Subcutaneous abdominal adipose tissue (tissue), 5 donors: ENCODE measurements around the gene MAP2K5.

Source experiments
- H3K27ac ChIP-seq: one replicate; pipeline ENCODE4 v1.7.0; 2013; ENCODE audit warnings: low read depth, mild to moderate bottlenecking, inconsistent platforms, low read length, moderate library complexity
- H3K27me3 ChIP-seq, 5 donors: one replicate each; pipeline ENCODE4 v1.7.0; 2013; ENCODE audit warnings: low read length in 5 of 5, inconsistent platforms in 1 of 5; ENCODE audit not compliant: control insufficient read depth in 5 of 5, insufficient read depth in 4 of 5
- H3K36me3 ChIP-seq, 5 donors: one replicate each; pipeline ENCODE4 v1.7.0; 2013; ENCODE audit warnings: low read length in 5 of 5; ENCODE audit not compliant: control insufficient read depth in 5 of 5, insufficient read depth in 5 of 5
- H3K4me1 ChIP-seq, 5 donors: one replicate each; pipeline ENCODE4 v1.7.0; 2013; ENCODE audit warnings: low read length in 5 of 5, mild to moderate bottlenecking in 3 of 5, moderate library complexity in 1 of 5; ENCODE audit not compliant: control insufficient read depth in 5 of 5, insufficient read depth in 5 of 5
- H3K4me3 ChIP-seq, 5 donors: one replicate each; pipeline ENCODE4 v1.7.0; 2013; ENCODE audit warnings: low read length in 5 of 5, low read depth in 1 of 5
- H3K9ac ChIP-seq, 5 donors: one replicate each; pipeline ENCODE4 v1.7.0; 2013; ENCODE audit warnings: low read length in 5 of 5, mild to moderate bottlenecking in 4 of 5, moderate library complexity in 3 of 5
- H3K9me3 ChIP-seq, 5 donors: one replicate each; pipeline ENCODE4 v1.7.0; 2013; ENCODE audit warnings: low read length in 5 of 5; ENCODE audit not compliant: control insufficient read depth in 5 of 5
- donor health status: healthy.
- donor health status: healthy.
- donor health status: healthy.
- donor health status: healthy.
- donor health status: healthy.

Gene MAP2K5

GRCh38 chr15:67521029-67521782 lies 21.3 kb upstream of the MAP2K5 start, which contains the start of gene C15orf61:
TSS of gene C15orf61 (plus strand) at chr15:67521131. CDS start at chr15:67521249, 118 bp downstream.
- no peaks in the 10 kb centered on the region for H3K27me3 ChIP-seq
- peaks cover 0 to 3% (median 0%) of the 10 kb centered on the region in 5 donors for H3K36me3 ChIP-seq
- peak within 1 kb of the TSS; percentile 84 to 95 (median 93) for H3K9ac ChIP-seq
- H3K4me1 ChIP-seq: peaks cover 0 to 36% (median 28%) of the 10 kb centered on the region in 5 donors
- H3K9me3 ChIP-seq: no peaks in the 10 kb centered on the region
- H3K27ac ChIP-seq: peak within 1 kb of the TSS; percentile 99
- H3K4me3 ChIP-seq: peak within 1 kb of the TSS; percentile 83 to 98 (median 92)

GRCh38 chr15:67521783-67522568 lies 20.5 kb upstream of the MAP2K5 start:
- peaks cover 0 to 10% (median 0%) of the 10 kb centered on the region in 5 donors for H3K36me3 ChIP-seq
- no peaks in the 10 kb centered on the region for H3K27me3 ChIP-seq
- H3K4me1 ChIP-seq: peaks cover 0 to 36% (median 28%) of the 10 kb centered on the region in 5 donors
- H3K27ac ChIP-seq: peak overlapping the region; percentile 99
- H3K9me3 ChIP-seq: no peaks in the 10 kb centered on the region
- peak overlapping the region; percentile 84 to 95 (median 93) for H3K9ac ChIP-seq
- peak overlapping the region; percentile 76 to 98 (median 91) for H3K4me3 ChIP-seq

- Histone ChIP-seq H3K4me3 (peak overlapping the region in 1 of 5 donors; percentile 91), H3K9ac (peak overlapping the region in 2 of 5 donors; percentile 51 to 95), H3K27ac (peak overlapping the region; percentile 99), H3K9me3 (no peaks in the 10 kb centered on the region), H3K27me3 (no peaks in the 10 kb centered on the region), H3K36me3 (peaks cover 0 to 15% (median 6%) of the 10 kb centered on the region in 5 donors), H3K4me1 (peaks cover 0 to 36% (median 28%) of the 10 kb centered on the region in 5 donors)
Observed at GRCh38 chr15:67523330-67523729, 19.2 kb upstream of the MAP2K5 start.

- Histone ChIP-seq H3K9me3 (no peaks in the 10 kb centered on the region), H3K27me3 (no peaks in the 10 kb centered on the region)
Observed at GRCh38 chr15:67524235-67524634, 18.3 kb upstream of the MAP2K5 start.

GRCh38 chr15:67528513-67528912 lies 14.0 kb upstream of the MAP2K5 start:
- Histone ChIP-seq H3K9me3 (no peaks in the 10 kb centered on the region), H3K9ac (no peak overlapping the region), H3K4me1 (peaks cover 0 to 7% (median 0%) of the 10 kb centered on the region in 5 donors), H3K36me3 (peaks cover 0 to 15% (median 6%) of the 10 kb centered on the region in 5 donors), H3K27ac (no peak overlapping the region), H3K4me3 (no peak overlapping the region), H3K27me3 (no peaks in the 10 kb centered on the region)

More at GRCh38 chr15:67524235-67524634, 18.3 kb upstream of the MAP2K5 start:
- no peak overlapping the region for H3K4me3 ChIP-seq
- peaks cover 0 to 15% (median 6%) of the 10 kb centered on the region in 5 donors for H3K36me3 ChIP-seq
- peaks cover 0 to 36% (median 28%) of the 10 kb centered on the region in 5 donors for H3K4me1 ChIP-seq
- peak overlapping the region in 2 of 5 donors; percentile 25 to 66 for H3K9ac ChIP-seq
- H3K27ac ChIP-seq: no peak overlapping the region

GRCh38 chr15:67531379-67531914 lies 11.1 kb upstream of the MAP2K5 start:
- H3K9ac ChIP-seq: no peak overlapping the region
- H3K36me3 ChIP-seq: peaks cover 0 to 10% (median 6%) of the 10 kb centered on the region in 5 donors
- no peaks in the 10 kb centered on the region for H3K27me3 ChIP-seq
- no peaks in the 10 kb centered on the region for H3K4me1 ChIP-seq
- H3K27ac ChIP-seq: no peak overlapping the region
- H3K4me3 ChIP-seq: no peak overlapping the region
- no peaks in the 10 kb centered on the region for H3K9me3 ChIP-seq

GRCh38 chr15:67533873-67534272 lies 8.6 kb upstream of the MAP2K5 start:
- no peak overlapping the region for H3K4me3 ChIP-seq
- no peak overlapping the region for H3K27ac ChIP-seq
- H3K4me1 ChIP-seq: no peaks in the 10 kb centered on the region
- no peaks in the 10 kb centered on the region for H3K27me3 ChIP-seq
- no peak overlapping the region for H3K9ac ChIP-seq
- H3K9me3 ChIP-seq: no peaks in the 10 kb centered on the region
- H3K36me3 ChIP-seq: no peaks in the 10 kb centered on the region

- Histone ChIP-seq H3K27me3 (no peaks in the 10 kb centered on the region), H3K4me1 (no peaks in the 10 kb centered on the region), H3K4me3 (no peak overlapping the region), H3K27ac (no peak overlapping the region), H3K9me3 (no peaks in the 10 kb centered on the region), H3K36me3 (no peaks in the 10 kb centered on the region), H3K9ac (no peak overlapping the region)
Observed at GRCh38 chr15:67534360-67534759, 8.1 kb upstream of the MAP2K5 start.

GRCh38 chr15:67537771-67538170 lies 4.7 kb upstream of the MAP2K5 start:
- Histone ChIP-seq H3K36me3 (no peaks in the 10 kb centered on the region), H3K4me3 (no peak overlapping the region), H3K9me3 (no peaks in the 10 kb centered on the region), H3K4me1 (peaks cover 0 to 8% (median 4%) of the 10 kb centered on the region in 5 donors), H3K27me3 (no peaks in the 10 kb centered on the region), H3K9ac (no peak overlapping the region), H3K27ac (no peak overlapping the region)
